Mononuclear cell (primary cell): Measurements from ENCODE around the gene IL17C. TPM values are rescaled to one million over a fixed set of nuclear protein-coding genes. Genes with fewer than 3 reads are reported as not detected.
"Not testable (repeated sequence)": the region's sequence is repeated elsewhere in the genome, so short reads cannot be mapped to it uniquely, and the experiment has no call there.

Source experiments
- H3K27me3 ChIP-seq: 2 replicates; pipeline ENCODE4 v1.6.0; 2011; ENCODE audit warnings: low read length, control low read depth; ENCODE audit not compliant: insufficient read depth
- H3K4me1 ChIP-seq: 2 replicates; pipeline ENCODE4 v1.5.1; 2011; ENCODE audit warnings: mild to moderate bottlenecking, low read length, control low read depth; ENCODE audit not compliant: insufficient read depth
- H3K4me3 ChIP-seq: 2 replicates; pipeline ENCODE4 v1.5.1; 2011; ENCODE audit warnings: mild to moderate bottlenecking, low read length, moderate library complexity
- H3K9me3 ChIP-seq: 2 replicates; pipeline ENCODE4 v1.5.1; 2011; ENCODE audit warnings: low read depth, mild to moderate bottlenecking, control low read depth, low read length
- total RNA-seq: library from RNA; depleted of rRNA; stranded (reverse); fragments of >200 nt; gene quantifications from one replicate; pipeline ENCODE4 v1.2.3, GENCODE V29; 2012

The IL17C gene
- total RNA-seq, 1 donor = 0.21 TPM

- H3K9me3 ChIP-seq = no peaks in the 10 kb centered on the region
- H3K4me3 ChIP-seq = no peak overlapping the region
- no peaks in the 10 kb centered on the region for H3K27me3 ChIP-seq
- peaks cover 35% of the 10 kb centered on the region for H3K4me1 ChIP-seq
Measured at GRCh38 chr16:88601313-88602036, 36.9 kb upstream of the IL17C start.

DNA sequence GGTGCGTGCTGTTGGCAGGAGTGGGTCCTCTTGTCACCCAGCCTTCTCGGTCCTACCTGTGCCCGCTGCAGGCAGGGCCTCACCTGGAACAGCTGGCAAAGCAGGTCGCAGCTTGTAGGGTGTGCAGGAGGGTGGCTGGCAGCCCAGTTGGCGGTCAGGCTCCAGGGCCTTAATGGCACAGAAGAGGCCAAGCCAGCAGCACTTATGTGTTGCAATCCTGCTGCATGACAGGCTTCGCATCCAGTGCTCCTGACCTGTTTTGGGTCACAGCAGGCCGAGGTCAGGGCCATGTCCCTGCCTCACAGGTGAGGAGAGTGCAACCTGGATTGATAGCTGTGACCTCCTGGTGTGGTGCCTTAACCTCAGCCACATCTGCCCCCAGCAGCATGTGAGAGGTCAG, 36.3 kb upstream of the IL17C start:
- no peaks in the 10 kb centered on the region for H3K9me3 ChIP-seq
- H3K4me3 ChIP-seq = no peak overlapping the region
- peaks cover 35% of the 10 kb centered on the region for H3K4me1 ChIP-seq
- no peaks in the 10 kb centered on the region for H3K27me3 ChIP-seq

GRCh38 chr16:88605186-88606147, 32.9 kb upstream of the IL17C start:
- no peaks in the 10 kb centered on the region for H3K9me3 ChIP-seq
- no peak overlapping the region for H3K4me3 ChIP-seq
- peaks cover 24% of the 10 kb centered on the region for H3K4me1 ChIP-seq
- H3K27me3 ChIP-seq = no peaks in the 10 kb centered on the region

DNA sequence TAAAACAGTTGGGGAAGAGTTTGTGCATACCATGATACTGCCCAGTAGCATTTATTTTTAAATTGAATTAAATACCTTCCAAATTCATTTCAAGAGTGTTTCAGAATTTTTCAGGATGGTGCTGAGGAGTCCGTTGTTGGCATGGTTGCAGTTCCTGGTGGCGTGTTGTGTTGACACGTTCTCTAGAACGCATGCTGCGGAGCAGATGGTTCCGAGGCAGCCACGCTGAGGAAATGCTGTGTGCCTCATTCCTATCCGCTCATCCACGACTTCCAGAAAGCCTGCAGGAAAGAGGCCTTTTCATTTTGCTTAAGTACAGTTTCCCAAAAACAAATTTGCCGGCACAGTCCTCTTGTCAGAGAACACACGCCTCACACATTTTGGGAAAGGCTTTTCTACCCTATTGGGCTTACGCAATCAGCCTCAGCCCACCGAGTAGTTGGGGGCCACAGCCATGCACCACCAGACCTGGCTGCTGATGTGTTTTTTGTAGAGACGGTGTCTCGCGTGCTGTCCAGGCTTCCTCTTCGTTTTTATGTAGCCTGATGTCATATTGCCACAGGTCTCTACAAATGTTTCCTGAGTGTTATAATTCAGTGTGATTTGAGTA, 32.1 kb upstream of the IL17C start:
- Histone ChIP-seq H3K27me3 (no peaks in the 10 kb centered on the region), H3K4me1 (peaks cover 22% of the 10 kb centered on the region)

GRCh38 chr16:88608076-88608475, 30.3 kb upstream of the IL17C start:
- H3K4me1 ChIP-seq = peaks cover 22% of the 10 kb centered on the region
- H3K9me3 ChIP-seq = no peaks in the 10 kb centered on the region

More for the DNA sequence above, 32.1 kb upstream of the IL17C start:
- Histone ChIP-seq H3K9me3 (no peaks in the 10 kb centered on the region), H3K4me3 (no peak overlapping the region)

DNA sequence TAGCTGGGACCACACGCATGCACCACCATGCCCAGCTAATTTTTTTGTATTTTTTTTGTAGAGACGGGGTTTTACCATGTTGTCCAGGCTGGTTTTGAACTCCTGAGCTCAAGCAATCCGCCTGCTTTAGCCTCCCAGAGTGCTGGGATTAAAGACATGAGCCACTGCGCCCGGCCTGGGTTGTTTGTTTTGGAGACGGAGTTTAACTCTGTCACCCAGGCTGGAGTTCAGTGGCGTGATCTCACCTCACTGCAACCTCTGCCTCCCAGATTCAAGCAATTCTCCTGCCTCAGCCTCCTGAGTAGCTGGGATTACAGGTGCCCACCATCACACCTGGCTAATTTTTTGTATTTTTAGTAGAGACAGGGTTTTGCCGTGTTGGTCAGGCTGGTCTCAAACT, 28.9 kb upstream of the IL17C start:
- H3K4me1 ChIP-seq = peaks cover 22% of the 10 kb centered on the region
- not testable (repeated sequence) for H3K9me3 ChIP-seq, H3K4me3 ChIP-seq, H3K27me3 ChIP-seq

More at GRCh38 chr16:88608076-88608475, 30.3 kb upstream of the IL17C start:
- no peaks in the 10 kb centered on the region for H3K27me3 ChIP-seq
- H3K4me3 ChIP-seq = no peak overlapping the region

DNA sequence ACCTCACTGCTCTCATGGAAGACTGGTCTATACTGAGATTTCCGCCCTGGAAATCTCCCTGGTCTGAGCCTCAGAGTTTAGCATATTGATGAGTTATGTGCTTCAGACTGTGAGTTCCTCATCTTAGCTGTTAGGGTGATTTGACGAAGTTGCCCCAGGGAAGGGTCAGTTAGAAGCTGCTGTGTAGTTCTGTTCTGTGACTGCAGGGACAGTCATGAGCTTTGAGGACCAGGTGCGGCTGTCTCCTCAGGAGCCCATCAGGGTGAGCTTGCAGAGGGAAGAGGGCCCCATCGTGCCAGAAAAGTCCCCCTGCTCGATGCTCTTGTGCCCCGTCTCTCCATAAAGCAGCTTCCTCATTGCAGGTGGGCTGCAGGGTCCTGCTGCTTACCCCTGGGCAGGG, 28.3 kb upstream of the IL17C start:
- H3K9me3 ChIP-seq = no peaks in the 10 kb centered on the region
- H3K4me3 ChIP-seq = no peak overlapping the region
- peaks cover 16% of the 10 kb centered on the region for H3K4me1 ChIP-seq
- H3K27me3 ChIP-seq = no peaks in the 10 kb centered on the region

GRCh38 chr16:88610909-88611812, 27.2 kb upstream of the IL17C start:
- Histone ChIP-seq H3K4me3 (no peak overlapping the region), H3K9me3 (no peaks in the 10 kb centered on the region), H3K27me3 (no peaks in the 10 kb centered on the region), H3K4me1 (peaks cover 12% of the 10 kb centered on the region)

GRCh38 chr16:88613293-88613692, 25.1 kb upstream of the IL17C start:
- H3K9me3 ChIP-seq = no peaks in the 10 kb centered on the region
- peaks cover 2% of the 10 kb centered on the region for H3K4me1 ChIP-seq
- no peaks in the 10 kb centered on the region for H3K27me3 ChIP-seq
- H3K4me3 ChIP-seq = no peak overlapping the region

GRCh38 chr16:88613911-88614817, 24.2 kb upstream of the IL17C start:
- H3K9me3 ChIP-seq = no peaks in the 10 kb centered on the region
- H3K27me3 ChIP-seq = no peaks in the 10 kb centered on the region
- no peak overlapping the region for H3K4me3 ChIP-seq
- H3K4me1 ChIP-seq = peaks cover 1% of the 10 kb centered on the region

DNA sequence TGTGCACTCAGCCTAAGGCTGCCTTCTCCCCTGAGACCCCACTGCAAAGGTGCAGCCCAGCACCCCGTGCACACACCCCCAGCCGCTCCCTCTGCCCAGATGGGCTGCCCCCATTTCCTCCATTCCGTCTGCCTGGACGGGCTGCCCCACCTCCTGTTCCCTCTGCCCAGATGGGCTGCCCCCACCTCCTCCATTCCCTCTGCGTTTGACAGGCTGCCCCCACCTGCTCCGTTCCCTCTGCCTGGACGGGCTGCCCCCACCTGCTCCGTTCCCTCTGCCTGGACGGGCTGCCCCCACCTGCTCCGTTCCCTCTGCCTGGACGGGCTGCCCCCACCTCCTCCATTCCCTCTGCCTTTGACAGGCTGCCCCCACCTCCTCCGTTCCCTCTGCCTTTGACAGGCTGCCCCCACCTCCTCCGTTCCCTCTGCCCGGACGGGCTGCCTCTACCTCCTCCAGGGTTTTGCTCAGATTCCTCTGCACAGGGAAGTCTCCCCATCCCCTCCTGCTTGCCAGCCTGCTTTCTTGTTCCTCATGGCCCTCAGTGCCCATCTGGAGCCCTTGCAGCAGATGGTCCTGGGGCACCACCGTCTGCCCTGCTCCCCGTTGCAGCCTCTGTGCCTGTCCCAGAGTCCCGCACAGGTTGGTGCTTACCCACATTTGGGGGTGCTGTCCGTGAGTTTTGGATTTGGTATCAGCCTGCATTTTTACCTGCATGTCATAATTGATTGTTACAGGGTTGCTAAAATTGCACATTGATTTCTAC, 23.4 kb upstream of the IL17C start:
- H3K9me3 ChIP-seq = no peaks in the 10 kb centered on the region

DNA sequence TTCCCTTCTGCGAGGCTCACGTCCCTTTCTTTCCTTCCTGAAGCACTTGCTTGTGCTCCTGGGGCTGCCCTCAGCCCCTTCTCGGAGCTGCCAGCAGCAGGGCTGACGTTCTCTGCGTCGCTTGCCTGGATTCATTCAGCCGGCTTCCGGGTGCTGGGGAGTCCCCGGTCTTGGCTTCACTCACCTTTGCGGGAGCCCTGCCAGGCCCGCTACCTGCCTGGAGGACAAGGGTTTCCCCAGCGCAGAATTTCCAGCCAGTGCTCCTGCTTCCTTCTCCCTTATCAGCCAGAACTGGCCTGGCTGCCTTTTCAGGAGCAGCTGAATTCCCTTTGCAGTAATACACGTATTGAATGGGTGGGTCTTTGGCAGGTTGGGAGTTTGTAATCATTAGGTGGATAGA, 22.1 kb upstream of the IL17C start:
- Histone ChIP-seq H3K4me3 (no peak overlapping the region), H3K27me3 (no peaks in the 10 kb centered on the region), H3K4me1 (peaks cover 19% of the 10 kb centered on the region), H3K9me3 (no peaks in the 10 kb centered on the region)

More for the DNA sequence above, 23.4 kb upstream of the IL17C start:
- Histone ChIP-seq H3K27me3 (no peaks in the 10 kb centered on the region), H3K4me3 (no peak overlapping the region), H3K4me1 (peaks cover 8% of the 10 kb centered on the region)

- H3K4me1 ChIP-seq = peaks cover 19% of the 10 kb centered on the region
- H3K9me3 ChIP-seq = no peaks in the 10 kb centered on the region
- H3K27me3 ChIP-seq = no peaks in the 10 kb centered on the region
- H3K4me3 ChIP-seq = no peak overlapping the region
Measured at GRCh38 chr16:88616736-88617135, 21.6 kb upstream of the IL17C start.
